ENCODE results near the gene TMCO2.
"Not testable (repeated sequence)": the region's sequence is repeated elsewhere in the genome, so short reads cannot be mapped to it uniquely, and the experiment has no call there.

Gene TMCO2

DNA sequence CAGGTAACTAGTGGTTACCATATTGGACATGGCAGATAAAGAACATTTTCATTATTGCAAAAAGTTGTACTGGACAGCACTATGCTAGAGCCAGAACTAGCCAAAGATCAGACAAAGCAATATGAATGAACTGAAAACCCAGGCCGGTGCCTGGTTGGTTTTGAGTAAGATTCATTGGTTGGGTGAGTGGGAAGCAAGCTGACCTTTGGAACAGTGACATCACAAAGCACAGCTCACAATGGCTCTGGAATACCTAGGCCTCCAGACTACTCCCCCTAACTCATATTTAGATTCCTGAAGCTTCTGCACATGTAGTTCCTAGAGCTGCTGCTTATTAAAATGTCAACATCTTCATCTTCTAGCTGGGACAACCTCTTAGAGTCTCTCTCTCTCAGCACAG lies at the start of gene TMCO2:
TSS of gene TMCO2 (plus strand) at position 283 of the 400 bp plus-strand sequence. CDS start at position 340, 57 bp downstream.
- DNase-seq (ENCODE audit: low spot score): no peak

DNA sequence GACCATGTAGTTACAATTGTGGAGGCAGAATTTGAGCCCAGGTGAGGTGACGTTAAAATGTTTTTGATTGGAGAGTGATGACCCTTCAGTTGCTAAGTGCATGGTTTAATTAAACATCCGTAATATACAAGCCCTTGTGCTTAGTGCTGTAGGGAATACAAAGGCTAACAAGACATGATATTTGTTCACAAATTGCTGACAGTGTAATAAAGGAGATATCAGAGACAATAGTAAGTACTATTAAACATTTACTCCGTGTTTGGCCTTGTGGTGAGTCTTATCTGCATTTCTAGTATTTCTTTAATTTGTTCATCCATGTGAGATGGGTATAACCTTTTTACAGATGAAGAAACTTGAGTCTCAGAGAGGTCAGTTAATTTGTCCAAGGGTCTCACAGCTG lies 48.6 kb upstream of the TMCO2 start:
- no peak for DNase-seq (ENCODE audit: low spot score)

DNA sequence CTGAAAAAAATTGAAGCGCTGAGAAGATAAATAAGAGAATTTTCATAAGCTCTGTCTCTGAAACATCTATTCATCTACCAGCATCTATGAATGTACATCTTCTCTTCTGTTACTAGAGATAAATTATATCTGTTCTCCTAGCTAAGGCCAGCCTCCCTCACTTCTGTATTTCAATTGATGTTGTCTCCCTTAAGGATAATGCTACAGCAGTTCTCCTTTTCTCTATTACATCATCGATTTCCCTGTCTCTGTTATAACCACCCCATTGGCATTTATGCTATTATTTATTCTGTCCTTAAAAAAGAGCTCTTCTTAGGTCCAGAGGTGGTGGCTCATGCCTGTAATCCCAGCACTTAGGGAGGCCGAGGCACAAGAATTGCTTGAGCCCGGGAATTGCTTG lies 42.9 kb upstream of the TMCO2 start:
- no peak for DNase-seq (ENCODE audit: low spot score)

DNA sequence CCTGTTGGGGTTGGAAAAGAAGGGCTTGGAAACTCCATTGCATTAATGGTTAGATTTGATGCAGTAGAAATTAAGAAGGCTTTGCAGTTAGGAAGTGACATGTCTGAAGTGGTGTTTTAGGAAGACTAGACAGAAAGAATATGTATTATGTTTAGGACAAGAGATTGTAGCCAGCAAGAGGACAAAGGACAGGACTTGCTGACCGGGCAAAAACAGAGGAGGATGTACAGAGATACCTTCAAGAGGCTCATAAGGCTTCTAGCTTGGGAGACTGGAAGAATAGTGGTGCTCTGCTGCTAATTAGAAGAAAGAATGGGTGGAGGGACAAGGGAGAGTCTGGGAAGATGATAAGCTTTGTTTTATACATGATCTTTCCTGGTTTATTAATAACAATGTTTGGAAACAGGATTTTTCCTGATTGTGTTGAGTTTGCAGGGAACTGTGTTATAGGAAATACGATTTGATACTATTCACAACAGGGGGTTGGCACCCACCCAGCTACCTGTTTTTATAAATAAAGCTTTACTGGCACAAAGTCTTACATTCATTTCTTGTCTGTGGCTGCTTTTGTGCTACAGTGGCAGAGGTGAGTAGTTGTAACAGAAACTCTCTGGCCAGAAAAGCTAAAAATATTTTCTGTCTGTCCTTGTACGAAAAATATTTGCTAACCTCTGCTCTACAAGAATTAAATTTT lies 37.1 kb upstream of the TMCO2 start:
- DNase-seq (ENCODE audit: low spot score): no peak

DNA sequence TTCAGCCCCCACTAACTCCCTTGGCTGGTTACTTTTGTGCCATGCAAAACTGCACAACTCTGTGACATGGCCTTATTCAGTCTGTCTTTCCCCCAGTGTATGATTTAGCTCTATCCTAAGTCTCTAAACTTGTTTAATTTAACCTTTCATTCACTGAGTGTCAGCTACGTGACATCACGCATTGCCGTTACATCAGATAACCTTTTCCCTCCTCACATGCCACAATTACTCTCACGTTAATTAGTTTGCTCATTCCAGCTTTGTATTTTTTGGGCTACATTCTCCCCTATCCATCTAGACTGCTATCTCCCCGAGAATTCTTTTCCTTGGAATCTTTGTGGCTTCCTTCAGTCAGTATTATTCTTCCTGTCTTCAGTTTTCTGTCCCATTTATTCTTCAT lies 29.4 kb upstream of the TMCO2 start:
- DNase-seq (ENCODE audit: low spot score): no peak

DNA sequence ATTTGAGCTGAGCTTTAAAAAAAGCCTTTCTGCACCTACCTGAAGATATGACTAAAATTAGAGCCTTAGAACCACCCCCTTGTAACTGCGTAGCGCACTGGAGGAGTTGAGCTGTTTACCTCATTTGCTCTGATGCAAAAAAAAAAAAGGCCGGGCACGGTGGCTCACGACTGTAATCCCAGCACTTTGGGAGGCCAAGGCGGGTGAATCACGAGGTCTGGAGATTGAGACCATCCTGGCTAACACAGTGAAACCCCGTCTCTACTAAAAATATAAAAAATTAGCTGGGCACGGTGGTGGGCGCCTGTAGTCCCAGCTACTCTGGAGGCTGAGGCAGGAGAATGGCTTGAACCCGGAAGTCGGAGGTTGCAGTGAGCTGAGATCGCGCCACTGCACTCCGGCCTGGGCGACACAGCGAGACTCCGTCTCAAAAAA lies 26.2 kb upstream of the TMCO2 start:
- DNase-seq (ENCODE audit: low spot score): not testable (repeated sequence)

DNA sequence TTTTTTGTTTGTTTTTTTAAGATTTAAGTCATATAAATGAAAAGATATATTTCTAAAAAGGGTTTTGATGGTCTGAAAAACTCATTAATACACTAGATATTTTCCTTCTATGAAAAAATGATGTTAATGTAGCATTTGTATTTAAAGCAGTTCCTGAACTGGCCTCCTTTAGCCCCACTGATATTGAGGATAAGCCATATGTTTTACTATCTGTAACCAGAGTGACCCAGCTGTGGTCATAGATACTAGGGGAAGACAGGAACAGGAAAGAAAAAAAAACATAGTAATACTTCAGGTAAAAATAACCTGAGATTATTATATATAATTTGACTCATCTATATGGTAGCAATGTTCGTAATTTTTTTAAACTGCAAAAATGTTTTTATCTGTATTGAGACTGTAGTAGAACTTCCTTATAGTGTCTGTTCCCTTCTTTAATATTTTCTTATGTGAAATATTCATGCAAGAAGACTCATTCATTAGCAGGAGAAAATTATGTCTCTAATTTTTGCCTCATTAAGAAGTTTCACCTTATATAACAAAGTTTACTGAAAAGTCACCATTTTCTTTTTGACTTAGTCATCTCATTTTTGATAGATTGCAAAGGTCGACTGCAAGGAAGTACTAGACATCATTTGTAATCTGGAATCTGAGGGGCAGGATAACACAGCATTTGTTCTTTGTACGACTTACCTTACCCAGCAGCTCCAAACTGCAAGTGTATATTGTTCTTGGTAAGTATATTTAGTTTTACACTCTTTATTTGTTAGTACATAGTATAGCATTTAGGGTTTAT lies 25.6 kb upstream of the TMCO2 start:
- DNase-seq (ENCODE audit: low spot score): no peak

DNA sequence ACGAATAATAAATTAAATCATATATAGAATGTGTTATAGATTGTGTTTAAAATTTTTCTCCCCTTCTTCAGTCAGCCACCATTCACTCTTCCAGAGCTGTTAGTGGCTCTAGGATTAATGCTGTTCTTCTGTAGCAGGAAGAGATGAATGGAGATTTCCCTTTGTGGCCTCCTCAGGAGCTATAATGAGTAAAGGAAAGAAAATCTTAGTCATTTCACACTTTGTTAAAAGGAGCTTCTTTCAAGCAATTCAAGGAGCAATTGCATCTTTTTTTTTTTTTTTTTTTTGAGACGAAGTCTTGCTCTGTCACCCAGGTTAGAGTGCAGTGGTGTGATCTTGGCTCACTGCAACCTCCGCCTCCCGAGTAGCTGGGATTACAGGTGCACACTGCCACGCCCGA lies 23.7 kb upstream of the TMCO2 start:
- DNase-seq (ENCODE audit: low spot score): no peak

DNA sequence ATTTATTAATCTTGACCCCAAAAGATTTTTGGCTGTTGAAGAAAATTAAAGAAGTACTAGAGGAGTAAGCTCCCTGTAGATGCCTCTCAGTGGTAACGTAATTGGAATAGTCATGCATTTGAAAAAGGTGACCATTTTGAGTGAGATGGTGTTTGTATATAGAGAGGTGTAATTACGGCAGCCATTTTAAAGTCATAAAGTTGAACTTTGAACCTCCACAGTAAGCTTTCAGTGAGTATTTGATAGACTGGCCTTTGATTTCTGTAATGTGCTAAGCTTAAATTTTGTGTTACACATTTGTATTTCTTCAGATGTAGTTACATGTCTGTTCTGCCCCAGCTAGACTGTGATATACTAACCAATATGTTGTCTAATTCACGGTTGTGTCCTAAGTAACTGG lies 21.5 kb upstream of the TMCO2 start:
- peak; percentile 4 for DNase-seq (ENCODE audit: low spot score)

DNA sequence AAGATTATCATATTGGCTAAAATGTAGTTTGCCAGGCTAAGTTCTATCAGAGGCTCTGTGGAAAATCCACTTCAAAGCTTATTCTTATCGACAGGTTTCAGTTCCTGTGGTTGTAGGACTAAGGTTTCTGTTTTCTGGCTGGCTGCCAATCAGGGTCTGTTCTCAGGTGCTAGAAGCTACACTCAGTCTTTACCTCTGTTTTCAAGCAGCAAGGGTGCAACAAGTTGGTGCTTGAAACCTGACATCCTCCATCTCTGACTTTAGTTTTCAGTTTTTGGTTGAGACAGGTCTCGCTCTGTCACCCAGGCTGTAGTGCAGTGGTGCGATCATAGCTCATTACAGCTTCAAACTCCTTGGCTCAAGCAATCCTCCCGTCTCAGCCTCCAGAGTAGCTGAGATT lies 15.3 kb upstream of the TMCO2 start:
- no peak for DNase-seq (ENCODE audit: low spot score)

DNA sequence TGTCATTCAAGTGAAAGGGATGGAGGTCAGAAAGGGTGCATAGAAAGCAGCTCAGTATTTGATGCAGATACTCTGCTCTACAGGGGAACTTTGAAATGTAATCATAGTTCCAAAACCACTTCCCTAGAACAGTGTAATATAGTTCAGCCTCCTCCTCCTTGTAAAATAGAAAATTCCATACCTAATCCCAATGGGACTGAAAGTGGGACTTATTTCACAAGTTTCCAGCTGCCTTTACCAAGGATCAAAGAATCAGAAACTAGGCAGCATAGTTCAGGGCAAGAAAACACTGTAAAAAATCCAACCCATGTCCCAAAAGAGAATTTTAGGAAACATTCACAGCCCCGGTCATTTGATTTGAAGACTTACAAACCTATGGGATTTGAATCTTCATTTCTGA lies 8.1 kb upstream of the TMCO2 start:
- DNase-seq (ENCODE audit: low spot score): no peak

DNA sequence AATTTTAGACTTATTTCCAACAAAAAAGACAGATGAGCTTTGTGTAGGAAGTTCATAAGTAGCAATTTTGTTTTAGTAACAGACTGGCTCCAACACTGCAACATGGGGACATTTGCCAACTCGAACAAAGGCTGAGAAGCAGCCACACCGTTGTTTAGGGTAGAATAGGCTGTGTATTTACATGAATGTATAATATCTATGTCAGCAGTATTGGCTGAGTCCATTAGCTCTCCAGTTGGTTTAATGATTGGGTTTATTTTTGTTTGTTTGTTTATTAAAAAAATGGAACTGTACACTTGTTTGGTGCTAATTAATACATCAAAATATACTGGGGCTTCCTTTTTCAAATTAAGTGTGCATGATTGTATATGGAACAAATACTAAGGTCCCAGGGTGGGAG lies 7.3 kb upstream of the TMCO2 start:
- no peak for DNase-seq (ENCODE audit: low spot score)

DNA sequence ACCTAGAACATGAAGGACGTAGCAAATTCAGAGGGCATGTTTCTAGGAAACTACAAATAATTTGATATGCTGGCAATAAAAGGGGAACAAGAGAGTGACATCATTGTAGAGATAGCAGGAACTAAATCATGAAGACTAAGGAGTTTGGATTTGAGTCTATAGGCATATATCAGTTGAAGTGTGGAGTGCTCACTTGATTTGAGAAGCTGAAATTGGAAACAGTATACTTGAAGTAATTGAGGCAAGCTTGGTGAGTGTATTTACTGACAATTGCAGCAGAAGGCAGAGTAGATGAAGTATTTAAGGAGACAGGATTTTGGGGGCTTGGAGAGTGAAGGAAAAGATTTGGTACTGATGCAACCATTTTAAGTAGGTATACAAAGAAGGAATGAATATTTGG lies 6.4 kb upstream of the TMCO2 start:
- no peak for DNase-seq (ENCODE audit: low spot score)

DNA sequence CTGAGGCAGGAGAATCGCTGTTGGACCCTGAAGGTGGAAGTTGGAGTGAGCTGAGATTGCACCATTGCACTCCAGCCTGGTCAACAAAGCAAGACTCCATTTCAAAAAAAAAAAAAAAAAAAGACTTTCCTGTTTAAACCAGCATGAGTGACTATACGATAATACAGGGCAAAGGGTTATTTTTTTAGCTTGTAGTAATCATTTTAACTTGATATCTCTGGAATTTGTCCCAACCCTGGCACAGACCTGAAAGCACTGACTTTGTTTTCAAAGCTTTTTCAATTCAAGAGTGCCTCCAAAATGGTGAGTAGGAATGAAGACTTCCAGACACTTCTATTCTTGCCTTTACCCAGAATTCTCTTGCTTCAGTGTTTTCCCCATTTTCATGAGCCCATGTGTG lies 4.4 kb upstream of the TMCO2 start:
- no peak for DNase-seq (ENCODE audit: low spot score)

DNA sequence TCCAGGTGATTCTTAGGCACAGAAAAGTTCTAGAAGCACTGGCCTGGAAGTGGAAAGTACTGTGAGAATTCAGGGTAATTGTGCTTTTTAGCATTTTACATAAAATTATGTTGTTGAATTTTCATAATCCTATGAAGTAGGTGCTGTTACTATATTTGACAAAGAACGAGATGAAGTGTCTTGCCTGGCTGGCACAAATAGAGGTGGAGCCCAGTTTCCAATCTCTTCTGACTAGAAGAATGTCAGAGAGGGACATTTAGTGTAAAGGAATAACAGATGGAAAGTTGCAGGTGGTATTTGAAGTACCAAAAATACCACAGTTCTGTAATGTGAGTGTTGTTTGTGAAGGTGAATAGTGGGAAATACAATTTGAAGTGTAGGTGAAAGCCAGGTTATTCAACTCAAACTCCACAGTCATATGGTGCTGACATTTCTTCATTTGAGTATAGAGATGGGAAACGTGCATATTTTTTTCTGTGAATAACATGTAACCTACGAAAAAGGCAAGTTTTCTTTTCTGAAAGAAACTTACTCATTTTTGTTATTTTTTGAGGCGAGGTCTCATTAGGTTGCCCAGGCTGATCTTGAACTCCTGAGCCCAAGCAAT lies 3.5 kb upstream of the TMCO2 start:
- DNase-seq (ENCODE audit: low spot score): no peak

DNA sequence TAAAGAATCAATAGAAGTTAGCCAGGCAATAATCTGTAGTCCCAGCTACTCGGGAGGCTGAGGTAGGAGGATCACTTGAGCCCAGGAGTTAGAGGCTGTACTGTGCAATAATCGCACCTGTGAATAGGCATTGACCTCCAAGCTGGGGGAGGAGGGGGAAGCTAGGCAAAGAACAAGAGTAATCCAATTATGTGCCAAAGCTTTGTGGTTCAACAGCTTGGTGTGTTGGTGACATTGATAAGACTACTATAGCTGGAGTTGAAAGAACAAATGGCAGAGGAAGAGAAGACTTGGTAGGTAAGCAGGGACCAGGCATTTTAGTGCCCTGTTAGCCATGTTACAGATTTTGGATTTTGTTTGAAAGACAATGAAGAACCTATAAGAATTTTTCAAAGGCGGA lies 2.1 kb upstream of the TMCO2 start:
- no peak for DNase-seq (ENCODE audit: low spot score)

DNA sequence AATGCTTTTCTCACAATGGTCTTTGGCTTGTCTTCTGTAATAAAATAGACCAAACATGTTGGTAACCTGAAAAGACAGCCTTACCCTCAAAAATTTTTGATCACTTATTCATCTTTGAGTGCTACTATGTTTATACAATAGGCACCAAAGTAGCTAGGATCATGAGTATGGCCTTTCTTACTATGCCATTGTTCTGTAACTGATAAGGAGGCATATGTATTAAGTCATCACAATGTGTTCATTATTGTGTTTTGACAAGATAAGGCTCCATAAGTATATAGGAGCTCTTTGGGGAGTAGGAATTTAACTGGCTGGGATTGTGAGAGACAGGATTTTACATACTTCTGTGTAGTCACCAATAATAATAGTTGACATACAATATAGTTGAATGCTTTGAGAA lies 675 bp downstream of the TMCO2 start:
- no peak for DNase-seq (ENCODE audit: low spot score)

DNA sequence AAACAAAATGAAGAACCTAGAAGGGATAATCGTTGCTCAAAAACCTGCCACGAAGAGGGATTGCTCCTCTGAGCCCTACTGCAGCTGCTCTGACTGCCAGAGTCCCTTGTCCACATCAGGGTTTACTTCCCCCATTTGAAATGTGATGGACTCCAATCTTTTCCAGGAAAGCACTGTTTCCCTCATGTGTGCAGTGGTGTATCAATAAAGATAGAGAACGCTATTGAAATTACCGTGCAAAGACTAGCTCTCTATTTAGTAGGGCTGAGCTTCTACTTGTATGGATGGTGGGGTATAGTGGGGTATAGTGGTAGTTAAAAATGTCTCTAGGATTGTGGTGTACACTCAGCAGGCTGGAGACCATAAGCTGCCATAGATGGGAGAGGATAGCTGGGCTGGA lies 3.7 kb downstream of the TMCO2 start:
- no peak for DNase-seq (ENCODE audit: low spot score)

DNA sequence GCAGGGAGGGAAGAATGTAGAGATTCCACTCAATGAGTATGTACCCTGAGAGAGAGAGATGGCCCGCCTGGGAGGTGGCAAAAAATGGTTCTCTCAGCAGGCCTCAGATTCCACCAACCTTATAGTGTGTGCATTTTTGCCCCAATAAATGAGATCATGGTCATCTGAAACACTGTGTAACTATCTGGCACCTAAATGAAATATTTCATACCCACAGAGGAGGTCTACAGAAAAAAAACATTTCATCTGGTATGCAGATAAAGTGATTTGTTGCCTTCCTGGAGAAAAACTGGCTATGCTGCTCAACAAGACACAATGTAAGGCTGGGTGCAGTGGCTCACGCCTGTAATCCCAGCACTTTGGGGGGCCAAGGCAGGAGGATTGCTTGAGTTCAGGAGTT lies 4.9 kb downstream of the TMCO2 start:
- DNase-seq (ENCODE audit: low spot score): no peak

DNA sequence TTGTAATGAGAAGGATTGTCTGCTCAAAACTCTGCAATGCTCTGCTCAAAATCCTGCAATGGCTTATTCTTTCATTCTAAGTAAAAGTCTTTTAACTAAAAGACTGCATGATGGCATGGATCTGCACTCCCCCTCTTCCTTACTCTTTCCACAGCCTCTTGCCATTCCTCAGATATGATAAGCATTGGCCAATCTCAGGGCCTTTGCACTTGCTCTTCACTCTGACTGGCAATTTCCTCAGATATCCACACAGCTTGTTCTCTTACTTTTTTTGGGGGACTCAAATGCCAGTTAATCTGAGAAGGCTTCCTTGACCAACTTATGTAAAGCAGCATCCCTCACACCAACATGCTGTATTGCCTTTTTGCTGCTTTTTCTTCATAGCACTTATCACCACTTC lies 7.5 kb downstream of the TMCO2 start:
- no peak for DNase-seq (ENCODE audit: low spot score)

DNA sequence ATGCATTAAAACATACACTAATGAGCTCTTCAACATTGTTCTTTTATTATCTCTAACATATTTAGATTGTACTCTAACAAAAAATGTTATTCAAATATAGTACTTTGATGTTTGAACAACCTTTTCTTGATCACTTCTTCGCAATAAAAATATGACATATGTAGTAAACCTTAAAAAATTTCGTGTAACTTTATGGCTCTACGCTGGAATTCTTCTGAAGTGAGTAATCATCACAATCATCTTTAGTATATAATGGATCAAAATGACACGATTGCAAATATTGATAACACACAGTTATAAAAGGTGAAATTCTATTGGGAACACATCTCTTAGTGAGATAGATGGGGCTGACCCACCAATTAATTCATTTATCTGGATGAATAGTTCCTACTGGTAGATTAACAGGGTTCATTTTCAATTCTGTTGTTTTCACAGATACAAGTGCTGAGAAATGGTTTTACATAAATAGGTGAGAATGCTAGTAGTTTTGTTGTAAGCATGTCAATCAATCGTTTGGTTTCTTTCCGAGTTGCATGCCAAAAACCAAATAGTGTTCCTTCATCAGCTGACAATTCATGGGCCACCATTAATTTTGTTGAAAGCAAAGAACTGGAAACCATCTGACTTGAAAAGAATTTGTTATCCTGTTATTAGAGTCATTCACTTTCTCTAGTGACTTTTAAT lies 8.8 kb downstream of the TMCO2 start:
- DNase-seq (ENCODE audit: low spot score): peak; percentile 14

DNA sequence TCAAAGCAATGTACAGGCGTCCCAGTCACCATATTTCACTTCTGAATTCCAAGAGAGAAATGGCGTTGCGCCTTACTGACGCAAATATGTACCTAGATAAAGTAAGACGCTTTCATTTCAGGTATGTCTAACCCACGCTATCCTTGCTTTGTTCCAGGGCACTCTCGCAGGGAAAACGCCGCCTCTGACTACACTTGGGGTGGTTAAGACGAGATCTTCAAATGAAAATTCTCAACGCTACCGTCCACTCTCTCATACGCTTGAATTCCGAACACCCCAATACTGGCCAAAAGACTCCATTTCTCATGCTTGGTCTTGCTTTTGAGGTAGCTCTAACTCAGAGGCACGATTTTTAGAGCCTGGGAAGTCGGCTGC lies 9.6 kb downstream of the TMCO2 start:
- no peak for DNase-seq (ENCODE audit: low spot score)

Measured in LoVo (cell line).